ENCODE data around the gene SAP30. TPM values are rescaled to one million over a fixed set of nuclear protein-coding genes. Genes with fewer than 3 reads are reported as not detected.

Gene SAP30
- total RNA-seq, 1 experiment from 2014 or later, result 9.8 TPM

DNA sequence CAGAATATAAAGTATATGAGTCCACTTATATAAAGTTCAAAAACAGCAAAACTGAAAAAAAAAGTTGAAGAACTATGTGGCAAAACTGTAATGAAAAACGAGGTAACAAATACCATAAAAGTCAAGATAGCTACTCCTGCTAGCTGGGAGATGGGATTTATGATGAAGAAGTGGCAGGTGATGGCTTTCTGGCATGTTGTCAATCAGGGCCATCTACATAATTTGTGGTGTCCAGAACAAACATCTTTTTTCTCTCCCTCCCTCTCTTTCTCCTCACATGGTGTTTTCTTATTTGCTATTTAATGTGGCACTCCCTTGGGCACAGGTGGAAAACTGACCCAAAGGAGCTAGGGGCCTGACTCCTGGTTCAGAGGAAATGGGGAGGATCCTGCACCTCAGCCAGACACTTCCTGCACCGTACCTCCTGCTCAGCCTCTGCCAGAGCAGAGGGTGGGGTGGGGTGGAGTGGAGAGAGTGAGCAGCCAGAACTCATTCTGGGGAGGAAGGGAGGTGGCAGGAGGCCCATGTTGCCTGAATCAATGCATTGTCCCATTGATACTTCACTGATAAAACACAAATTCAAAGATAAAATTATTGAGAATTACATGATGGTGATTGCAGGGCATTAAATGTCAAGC is 5.3 kb upstream of the SAP30 start:
- intact Hi-C loops (cut with micrococcal nuclease; ENCODE audit: unreplicated experiment), result no loop called here
- Histone ChIP-seq H3K4me3 (ENCODE audit: low read depth, low read length) (no peak overlapping the region), H3K36me3 (ENCODE audit: control insufficient read depth, insufficient read depth, low read length) (no peaks in the 10 kb centered on the region), H3K27me3 (replicated peaks; ENCODE audit: control insufficient read depth, insufficient read depth, low read length) (no peaks in the 10 kb centered on the region), H3K9me3 (no peaks in the 10 kb centered on the region), H3K4me1 (no peaks in the 10 kb centered on the region)
- BruUV-seq (replicated peaks), result no TSS peak
- peaks cover 5% of the 10 kb centered on the region for H3K36me3 Mint-ChIP-seq (ENCODE audit: insufficient read depth, unreplicated experiment)
- DNase-seq, result no peak
- ChIA-PET CTCF (no interaction called here), POLR2A (no interaction called here)
- TF ChIP-seq, protein P1, sequence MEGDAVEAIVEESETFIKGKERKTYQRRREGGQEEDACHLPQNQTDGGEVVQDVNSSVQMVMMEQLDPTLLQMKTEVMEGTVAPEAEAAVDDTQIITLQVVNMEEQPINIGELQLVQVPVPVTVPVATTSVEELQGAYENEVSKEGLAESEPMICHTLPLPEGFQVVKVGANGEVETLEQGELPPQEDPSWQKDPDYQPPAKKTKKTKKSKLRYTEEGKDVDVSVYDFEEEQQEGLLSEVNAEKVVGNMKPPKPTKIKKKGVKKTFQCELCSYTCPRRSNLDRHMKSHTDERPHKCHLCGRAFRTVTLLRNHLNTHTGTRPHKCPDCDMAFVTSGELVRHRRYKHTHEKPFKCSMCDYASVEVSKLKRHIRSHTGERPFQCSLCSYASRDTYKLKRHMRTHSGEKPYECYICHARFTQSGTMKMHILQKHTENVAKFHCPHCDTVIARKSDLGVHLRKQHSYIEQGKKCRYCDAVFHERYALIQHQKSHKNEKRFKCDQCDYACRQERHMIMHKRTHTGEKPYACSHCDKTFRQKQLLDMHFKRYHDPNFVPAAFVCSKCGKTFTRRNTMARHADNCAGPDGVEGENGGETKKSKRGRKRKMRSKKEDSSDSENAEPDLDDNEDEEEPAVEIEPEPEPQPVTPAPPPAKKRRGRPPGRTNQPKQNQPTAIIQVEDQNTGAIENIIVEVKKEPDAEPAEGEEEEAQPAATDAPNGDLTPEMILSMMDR (IDR thresholded peaks at IDR 0.05; ENCODE audit: insufficient read depth in 1 of 2, low read depth in 1 of 2, low read length in 1 of 2, severe bottlenecking in 1 of 2, unreplicated experiment in 1 of 2), result no peak
- H3K9me3 Mint-ChIP-seq (ENCODE audit: unreplicated experiment), result no peaks in the 10 kb centered on the region
- H3K4me1 Mint-ChIP-seq (ENCODE audit: low read depth, unreplicated experiment), result no peaks in the 10 kb centered on the region
- no peak overlapping the region for H3K27ac Mint-ChIP-seq (ENCODE audit: unreplicated experiment)
- H3K27me3 Mint-ChIP-seq (ENCODE audit: insufficient read depth, unreplicated experiment), result peaks cover 4% of the 10 kb centered on the region
- no peak overlapping the region for H3K4me3 Mint-ChIP-seq (ENCODE audit: unreplicated experiment)

DNA sequence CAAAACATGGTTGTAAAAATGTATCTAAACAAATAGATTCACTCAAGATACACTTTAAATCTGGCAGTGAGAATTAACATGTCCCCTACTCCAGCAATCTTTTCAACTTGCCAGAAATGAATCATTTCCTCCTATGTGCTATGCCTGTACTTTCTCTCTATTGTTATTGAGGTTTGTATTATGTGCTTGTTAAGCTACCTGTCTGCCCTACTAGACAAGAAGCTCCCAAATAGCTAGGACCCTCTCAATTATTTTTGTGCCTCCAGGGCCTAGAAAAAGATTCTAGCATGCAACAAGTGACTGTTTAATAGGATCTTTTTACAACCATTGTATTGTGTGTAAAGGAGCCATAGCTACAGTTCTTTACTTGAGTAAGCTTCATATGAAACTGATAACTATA is 3.5 kb upstream of the SAP30 start:
- Histone ChIP-seq H3K4me3 (ENCODE audit: low read depth, low read length) (no peak overlapping the region), H3K27me3 (replicated peaks; ENCODE audit: control insufficient read depth, insufficient read depth, low read length) (no peaks in the 10 kb centered on the region), H3K9me3 (no peaks in the 10 kb centered on the region), H3K4me1 (no peaks in the 10 kb centered on the region), H3K36me3 (ENCODE audit: control insufficient read depth, insufficient read depth, low read length) (no peaks in the 10 kb centered on the region)
- no peak overlapping the region for H3K27ac Mint-ChIP-seq (ENCODE audit: unreplicated experiment)
- H3K9me3 Mint-ChIP-seq (ENCODE audit: unreplicated experiment), result no peaks in the 10 kb centered on the region
- CTCF ChIA-PET, result no interaction called here
- TF ChIP-seq, protein P1 (IDR thresholded peaks at IDR 0.05; ENCODE audit: insufficient read depth in 1 of 2, low read depth in 1 of 2, low read length in 1 of 2, severe bottlenecking in 1 of 2, unreplicated experiment in 1 of 2), result no peak
- no TSS peak for BruUV-seq (replicated peaks)
- H3K27me3 Mint-ChIP-seq (ENCODE audit: insufficient read depth, unreplicated experiment), result peaks cover 4% of the 10 kb centered on the region
- intact Hi-C loops (cut with micrococcal nuclease; ENCODE audit: unreplicated experiment), result no loop called here
- no peak for DNase-seq
- H3K36me3 Mint-ChIP-seq (ENCODE audit: insufficient read depth, unreplicated experiment), result peaks cover 11% of the 10 kb centered on the region
- H3K4me3 Mint-ChIP-seq (ENCODE audit: unreplicated experiment), result no peak overlapping the region
- POLR2A ChIA-PET, result no interaction called here
- no peaks in the 10 kb centered on the region for H3K4me1 Mint-ChIP-seq (ENCODE audit: low read depth, unreplicated experiment)

DNA sequence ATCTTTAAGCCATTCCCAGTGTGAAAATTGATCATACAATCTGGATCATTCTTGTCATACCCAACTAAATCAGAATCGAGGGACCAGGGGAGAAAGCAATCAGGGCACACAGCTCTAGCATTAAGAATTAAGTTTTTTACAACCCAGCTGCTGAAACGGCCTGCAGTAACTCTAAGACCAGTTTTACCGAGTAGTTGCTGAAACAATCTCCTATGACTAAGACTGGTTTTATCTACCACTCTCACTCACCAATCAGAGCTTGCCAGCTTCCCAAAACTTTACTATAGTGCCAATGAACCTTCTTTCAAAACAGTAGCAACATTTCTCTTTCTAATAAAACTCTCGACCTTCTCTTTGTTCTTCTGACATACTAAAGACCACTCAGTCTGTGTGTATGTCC is 2.8 kb upstream of the SAP30 start:
- intact Hi-C loops (cut with micrococcal nuclease; ENCODE audit: unreplicated experiment), result no loop called here
- no peaks in the 10 kb centered on the region for H3K27me3 ChIP-seq (replicated peaks; ENCODE audit: control insufficient read depth, insufficient read depth, low read length)
- H3K27me3 Mint-ChIP-seq (ENCODE audit: insufficient read depth, unreplicated experiment), result peaks cover 4% of the 10 kb centered on the region
- no TSS peak for BruUV-seq (replicated peaks)
- no peak overlapping the region for H3K4me3 ChIP-seq (ENCODE audit: low read depth, low read length)
- no peaks in the 10 kb centered on the region for H3K4me1 ChIP-seq
- TF ChIP-seq, protein P1 (IDR thresholded peaks at IDR 0.05; ENCODE audit: insufficient read depth in 1 of 2, low read depth in 1 of 2, low read length in 1 of 2, severe bottlenecking in 1 of 2, unreplicated experiment in 1 of 2), result no peak
- POLR2A ChIA-PET, result no interaction called here
- CTCF ChIA-PET, result no interaction called here
- no peaks in the 10 kb centered on the region for H3K36me3 ChIP-seq (ENCODE audit: control insufficient read depth, insufficient read depth, low read length)
- H3K27ac Mint-ChIP-seq (ENCODE audit: unreplicated experiment), result no peak overlapping the region
- H3K9me3 ChIP-seq, result no peaks in the 10 kb centered on the region
- peaks cover 11% of the 10 kb centered on the region for H3K36me3 Mint-ChIP-seq (ENCODE audit: insufficient read depth, unreplicated experiment)
- H3K4me1 Mint-ChIP-seq (ENCODE audit: low read depth, unreplicated experiment), result peaks cover under 1% of the 10 kb centered on the region
- H3K9me3 Mint-ChIP-seq (ENCODE audit: unreplicated experiment), result no peaks in the 10 kb centered on the region
- H3K4me3 Mint-ChIP-seq (ENCODE audit: unreplicated experiment), result no peak overlapping the region
- no peak for DNase-seq
